ENCODE measurements around the gene TMEM63C.
"Not testable (repeated sequence)": the region's sequence is repeated elsewhere in the genome, so short reads cannot be mapped to it uniquely, and the experiment has no call there.

Gene TMEM63C

DNA sequence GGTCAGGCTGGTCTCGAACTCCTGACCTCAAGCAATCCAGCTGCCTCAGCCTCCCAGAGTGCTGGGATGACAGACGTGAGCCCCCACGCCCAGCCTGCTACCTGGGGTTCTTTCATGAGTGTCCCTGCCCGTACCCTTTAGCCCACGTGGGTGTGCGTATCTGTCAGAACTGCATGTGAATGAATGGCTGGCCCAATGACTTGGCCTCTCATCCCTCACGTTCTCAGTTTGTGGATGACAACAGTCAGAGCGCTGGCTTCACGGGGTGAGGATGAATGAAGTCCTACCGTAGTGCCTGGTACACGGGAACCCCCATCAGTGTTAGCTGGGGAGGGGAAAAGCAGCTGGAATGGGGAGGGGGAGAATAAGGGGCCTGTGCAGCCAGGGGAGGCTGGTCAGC lies 23.9 kb upstream of the TMEM63C start:
- no peak for DNase-seq (ENCODE audit: low spot score)

DNA sequence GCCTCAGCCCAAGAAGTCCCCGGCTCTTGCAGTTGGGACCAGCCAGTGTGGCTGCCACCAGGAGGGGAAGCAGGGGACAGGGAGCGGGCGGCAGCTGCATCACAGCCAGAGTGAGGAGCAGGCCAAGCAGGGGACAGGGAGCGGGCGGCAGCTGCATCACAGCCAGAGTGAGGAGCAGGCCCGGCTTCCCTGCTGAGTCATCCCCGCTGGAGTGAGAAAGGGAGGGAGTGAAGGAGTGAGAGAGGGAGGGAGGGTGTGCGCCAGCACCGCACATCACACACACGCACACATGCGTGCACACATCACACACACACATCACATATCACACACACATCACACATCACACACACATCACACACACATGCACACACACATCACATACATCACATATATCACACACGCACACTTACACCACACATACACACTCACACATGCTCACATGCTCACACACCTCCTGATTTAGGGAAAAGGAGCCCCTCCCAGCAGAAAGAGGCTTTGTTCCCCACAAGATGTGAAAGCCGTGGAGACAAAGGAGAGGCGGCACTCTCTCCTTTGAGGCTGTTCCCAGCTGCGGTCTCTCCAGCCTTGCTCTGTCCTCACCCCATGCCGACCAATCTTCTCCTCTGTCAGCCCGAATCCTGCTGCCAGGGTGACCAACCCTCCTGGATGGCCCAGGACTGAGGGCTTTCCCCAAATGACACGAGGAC lies 23.3 kb upstream of the TMEM63C start:
- DNase-seq (ENCODE audit: low spot score) = peak; percentile 69

DNA sequence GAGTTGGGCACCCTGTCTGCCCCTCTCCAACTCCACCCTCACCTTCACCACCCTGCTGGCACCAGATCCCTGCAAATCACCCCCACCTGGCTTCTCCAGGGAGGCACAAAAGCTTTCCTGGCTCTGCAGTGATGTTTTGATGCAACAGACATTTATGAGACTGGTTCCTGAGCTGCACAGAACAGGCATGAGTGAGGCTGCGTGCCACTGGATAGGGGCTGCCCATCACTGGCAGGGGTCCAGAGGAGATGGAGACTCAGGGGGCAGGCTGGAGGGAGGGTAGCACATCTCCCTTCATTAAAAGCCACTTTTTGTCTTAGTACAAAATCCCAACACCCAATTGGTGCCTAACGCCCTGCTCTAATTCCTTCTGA lies 22.7 kb upstream of the TMEM63C start:
- no peak for DNase-seq (ENCODE audit: low spot score)

DNA sequence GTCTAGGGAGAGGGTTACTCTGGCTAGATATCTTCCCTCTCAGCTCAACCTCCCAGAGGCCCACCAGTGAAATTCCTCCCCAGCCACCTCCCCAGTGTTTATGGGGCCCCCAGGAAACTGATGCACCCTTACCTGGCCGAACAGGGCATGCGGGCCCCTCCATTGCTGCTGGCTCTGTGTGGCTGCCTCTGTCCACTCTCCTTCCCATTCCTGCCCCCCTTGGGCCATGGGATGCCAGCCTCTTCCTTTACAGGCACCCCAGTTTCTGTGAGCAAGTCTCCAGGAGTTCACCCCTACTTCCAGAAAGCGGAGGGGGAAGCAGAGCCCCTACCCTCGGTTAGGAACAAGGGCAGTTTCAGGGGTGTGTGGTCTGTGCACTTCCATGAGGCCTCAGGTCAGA lies 20.6 kb upstream of the TMEM63C start:
- DNase-seq (ENCODE audit: low spot score) = no peak

DNA sequence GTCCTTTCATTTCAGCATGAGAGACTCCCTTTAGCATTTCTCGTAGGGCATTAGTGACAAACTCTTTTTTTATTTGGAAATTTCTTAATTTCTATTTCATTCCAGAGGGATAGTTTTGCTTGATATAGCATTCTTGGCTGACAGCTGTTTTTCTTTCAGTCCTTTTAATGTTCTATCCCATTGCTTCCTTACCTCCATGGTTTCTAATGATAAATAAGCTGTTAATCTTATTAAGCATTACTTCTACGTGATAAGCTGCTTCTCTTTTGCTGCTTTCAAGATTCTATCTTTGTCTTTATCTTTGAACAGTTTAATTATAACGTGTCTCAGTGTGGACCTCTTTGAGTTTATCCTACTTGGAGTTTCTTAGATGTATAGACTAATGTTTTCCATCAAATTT lies 11.6 kb upstream of the TMEM63C start:
- no peak for DNase-seq (ENCODE audit: low spot score)

DNA sequence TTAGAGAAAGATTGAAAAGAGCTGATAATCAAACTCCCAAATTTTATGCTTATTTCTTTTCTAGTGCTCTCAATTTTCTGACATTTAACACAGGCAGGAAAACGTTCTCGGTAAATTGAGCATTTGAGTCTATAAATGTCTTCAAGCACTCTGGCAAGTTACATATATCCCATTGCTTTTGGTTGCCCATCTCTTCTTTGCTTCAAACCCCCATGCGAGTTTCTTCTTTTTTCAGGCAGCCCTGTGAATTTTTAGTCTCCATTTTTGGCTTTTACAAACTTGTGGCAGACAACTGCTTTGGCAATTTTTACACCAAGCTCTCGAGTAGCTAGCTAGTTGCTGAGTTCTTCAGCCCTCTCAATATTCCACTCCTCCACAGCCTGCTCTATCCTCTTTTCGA lies 8.7 kb upstream of the TMEM63C start:
- no peak for DNase-seq (ENCODE audit: low spot score)

DNA sequence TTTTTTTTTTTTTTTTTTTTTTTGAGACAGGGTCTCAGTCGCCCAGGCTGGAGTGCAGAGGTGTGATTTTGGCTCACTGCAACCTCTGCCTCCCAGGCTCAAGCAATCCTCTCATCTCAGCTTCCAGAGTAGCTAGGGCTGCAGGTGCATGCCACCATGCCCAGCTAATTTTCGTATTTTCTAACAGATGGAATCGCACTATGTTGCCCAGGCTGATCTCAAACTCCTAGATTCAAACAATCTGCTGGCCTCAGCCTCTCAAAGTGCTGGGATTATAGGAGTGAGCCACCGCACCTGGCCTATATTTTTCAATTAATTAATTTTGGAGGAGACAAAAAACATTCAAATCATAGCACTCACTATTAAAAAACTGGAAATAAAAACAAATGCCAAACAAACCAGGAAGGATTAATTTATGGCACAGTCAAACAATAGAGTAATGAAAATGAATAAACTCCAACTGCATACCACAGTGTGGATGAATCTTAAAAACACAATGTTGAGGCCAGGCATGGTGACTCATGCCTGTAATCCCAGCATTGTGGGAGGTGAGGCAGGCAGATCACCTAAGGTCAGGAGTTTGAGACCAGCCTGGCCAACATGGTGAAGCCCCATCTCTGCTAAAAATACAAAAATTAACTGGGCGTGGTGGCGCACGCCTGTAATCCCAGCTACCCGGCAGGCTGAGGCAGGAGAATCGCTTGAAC lies 7.5 kb upstream of the TMEM63C start:
- DNase-seq (ENCODE audit: low spot score) = not testable (repeated sequence)

DNA sequence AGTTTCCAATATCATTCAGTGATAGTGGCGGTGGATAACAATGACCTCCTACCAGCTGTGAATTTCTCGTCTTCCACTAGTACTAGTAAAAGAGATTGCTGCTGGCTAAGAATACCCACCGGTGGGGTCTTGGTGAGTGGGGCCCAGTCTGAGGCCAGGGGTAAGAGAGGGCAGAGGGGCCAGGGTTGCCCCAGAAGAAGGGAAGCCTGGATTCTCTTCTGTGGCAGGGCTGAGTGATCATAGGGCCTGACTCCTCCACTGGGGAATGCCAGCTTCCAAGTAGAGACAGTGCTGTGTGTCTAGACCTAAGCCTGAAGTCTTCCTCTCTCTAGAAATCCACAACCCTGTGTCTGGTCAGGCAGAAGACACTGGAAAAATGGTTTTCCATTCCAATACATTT lies 5.8 kb upstream of the TMEM63C start:
- DNase-seq (ENCODE audit: low spot score) = no peak

DNA sequence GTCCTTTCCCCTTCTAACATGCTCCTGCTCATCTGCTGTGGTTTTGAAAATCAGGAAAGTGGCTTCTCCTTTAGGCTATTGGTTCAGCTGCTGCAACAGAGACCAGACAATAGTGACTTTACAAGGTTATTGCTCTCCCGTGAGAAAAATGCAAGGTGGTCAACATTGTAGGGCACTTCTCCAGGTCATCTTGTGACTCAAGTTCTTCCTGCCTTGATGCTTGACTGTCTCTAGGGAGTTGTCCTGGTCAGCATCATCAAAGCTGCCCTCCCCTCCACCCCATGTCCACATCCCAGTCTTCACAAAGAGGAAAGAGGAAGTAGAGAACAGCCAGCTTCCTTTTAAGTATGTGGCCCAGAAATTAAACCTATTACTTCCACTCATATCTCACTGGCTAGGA lies 3.9 kb upstream of the TMEM63C start:
- no peak for DNase-seq (ENCODE audit: low spot score)

DNA sequence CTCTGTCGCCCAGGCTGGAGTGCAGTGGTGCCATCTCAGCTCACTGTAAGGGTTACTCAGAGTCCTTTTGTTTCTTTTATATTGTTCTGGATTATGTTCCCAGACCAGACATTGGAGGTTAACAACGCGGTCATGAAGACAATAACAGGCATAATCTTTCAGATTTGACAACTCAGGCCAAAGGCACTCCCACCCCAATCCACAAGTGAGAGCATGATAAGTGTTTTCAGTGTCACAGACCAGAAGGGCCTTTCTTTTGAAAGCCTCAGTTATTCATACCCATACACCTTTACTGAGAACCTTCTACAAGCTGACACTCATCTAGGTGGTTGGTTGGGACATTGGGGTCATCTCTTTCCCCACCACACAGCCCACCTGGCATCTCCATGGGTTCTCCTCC lies 2.9 kb upstream of the TMEM63C start:
- no peak for DNase-seq (ENCODE audit: low spot score)

DNA sequence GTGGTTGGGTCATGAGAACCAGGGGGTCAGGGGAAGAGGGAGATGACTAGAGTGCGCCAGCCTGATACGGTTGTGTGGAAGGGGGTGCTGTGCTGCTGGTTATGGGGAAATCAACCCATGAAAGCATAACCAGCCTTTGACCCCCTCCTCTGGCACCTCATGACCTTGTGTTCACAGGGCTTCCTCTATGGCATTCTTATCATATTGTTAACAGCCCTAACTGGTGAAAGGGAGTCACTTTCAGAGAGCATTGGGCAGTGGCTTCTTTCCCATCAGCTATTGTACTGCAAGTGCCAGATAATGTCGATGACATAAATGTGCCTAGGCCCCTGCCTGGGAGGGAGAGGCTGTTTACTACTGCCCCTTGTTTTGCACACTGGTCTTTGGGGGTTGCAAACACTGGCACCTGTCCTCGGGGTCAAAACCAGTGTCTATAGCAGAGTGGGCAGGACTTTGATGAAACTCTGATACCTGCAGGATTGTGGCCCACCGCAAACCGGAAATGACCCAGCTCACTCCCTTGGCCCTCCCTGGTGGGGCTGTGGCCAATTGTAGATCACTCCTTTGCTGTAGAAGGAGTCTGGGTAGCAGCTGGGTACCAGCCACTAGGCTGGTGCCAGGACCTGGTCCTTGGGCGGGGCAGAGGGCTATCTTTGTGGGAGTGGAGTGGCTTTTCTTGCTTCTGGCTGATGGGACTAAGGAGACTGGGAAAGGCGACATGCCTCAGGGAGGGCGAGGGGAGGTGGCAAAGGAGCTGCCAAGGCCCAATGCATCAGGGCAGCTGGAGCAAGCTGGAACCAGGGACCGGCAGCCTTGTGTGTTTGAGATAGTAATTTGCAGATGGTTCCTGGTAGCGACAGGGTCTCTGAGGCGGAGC lies 634 bp upstream of the TMEM63C start:
- no peak for DNase-seq (ENCODE audit: low spot score)

DNA sequence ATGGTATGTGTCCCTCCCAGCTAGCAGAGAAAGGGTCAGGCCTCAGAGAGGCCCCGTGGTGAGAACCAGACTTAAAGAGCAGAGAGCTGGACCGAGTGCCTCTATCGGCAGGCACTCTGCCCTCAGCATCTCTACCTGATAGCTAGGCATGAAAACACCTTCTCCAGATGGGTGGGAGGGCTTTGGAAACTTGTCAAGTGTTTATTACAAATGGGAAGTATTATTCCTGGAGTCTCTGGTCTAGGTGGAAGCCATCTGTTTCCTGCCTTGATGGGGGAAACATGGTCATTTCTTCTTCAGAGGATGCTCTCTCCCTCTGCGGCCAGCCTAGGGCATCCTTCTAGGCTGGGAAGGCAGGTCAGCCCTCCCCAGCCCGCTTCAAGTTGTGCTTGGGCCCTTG lies 2.3 kb downstream of the TMEM63C start:
- no peak for DNase-seq (ENCODE audit: low spot score)

DNA sequence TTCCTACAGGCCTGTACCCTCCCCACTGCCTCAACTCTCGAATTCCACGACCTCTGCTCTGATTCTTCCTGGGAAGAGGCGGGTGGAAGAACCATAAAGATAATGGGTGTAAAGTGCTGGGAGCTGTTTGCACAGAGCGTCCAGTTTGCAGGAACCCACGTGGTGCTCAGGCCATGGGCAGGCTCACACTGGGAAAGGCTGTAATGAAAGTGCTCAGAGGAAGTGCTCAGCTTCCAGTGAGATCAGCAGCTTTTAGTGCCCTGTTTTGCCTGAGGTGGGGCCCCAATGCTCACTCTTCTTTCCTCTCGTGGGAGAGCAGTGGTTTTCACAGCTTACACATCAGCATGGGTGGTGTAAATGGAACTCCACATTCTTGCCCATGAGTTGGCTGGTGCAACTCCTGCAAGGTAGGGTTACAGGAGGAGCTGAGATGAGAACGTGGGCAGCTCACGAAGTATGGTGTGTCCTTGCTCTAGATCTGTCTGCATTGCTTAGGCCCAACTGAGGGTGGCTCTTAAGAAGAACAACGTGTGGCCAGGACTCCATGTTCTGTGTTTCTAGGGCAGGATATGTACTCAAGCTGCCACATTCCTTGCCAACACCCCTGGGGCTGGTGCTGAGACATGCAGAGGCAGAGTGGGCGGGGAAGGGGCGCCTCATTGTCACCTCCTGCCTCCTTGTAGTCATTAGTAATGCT lies 2.9 kb downstream of the TMEM63C start:
- no peak for DNase-seq (ENCODE audit: low spot score)

DNA sequence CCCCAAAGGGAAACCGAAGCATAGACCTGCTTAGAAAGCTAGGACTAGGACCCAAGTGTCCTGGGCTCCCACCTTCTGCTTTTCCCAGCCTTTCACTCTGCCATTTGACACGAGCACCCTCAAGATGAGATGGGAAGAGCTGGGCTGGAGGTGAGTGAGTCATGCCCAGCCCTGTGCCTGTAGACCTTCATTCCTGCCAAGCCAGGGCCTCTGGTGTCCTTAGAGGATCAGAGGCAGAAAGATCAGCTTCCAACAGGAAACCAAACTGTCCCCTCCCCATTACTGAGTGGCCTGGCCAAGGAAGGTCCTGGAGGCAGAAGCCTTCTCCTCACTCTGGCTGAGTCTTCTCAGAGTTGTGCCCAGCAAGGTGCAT lies 3.5 kb downstream of the TMEM63C start:
- DNase-seq (ENCODE audit: low spot score) = no peak

DNA sequence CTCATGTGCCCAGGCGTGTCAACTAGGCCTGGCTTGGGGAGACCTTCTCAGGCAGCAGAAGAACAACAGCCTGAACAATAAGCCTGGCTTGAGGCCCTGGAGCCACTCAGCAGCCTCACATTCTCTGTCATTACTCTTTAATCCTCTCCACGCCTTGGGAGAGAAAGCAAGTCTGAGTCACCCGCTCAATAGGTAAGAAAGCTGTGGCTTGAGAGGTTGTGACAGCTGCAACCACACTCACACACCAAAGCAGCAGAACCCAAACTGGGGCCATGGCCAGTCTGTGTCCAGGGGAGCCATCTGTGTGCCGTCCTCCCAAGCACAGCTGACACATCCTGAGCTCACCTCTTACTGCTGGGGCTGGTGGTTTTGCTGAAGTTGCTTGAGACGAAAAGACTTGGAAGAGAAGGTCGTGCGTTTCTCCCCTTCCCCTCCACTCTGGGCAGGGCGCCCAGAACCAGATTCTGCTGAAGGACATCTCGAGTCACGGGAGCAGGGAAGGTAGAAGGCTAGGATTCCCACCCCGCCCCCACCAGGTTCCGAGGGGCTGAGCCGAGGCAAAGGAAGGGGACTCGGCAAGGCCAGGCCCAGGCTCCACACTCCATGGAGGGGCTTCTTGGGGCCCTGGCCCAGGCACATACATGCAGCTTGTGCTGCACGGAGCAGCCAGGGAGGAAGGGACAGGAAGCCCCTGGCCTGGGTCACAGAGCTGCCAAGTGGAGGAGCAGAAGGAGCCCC lies 5.5 kb downstream of the TMEM63C start:
- DNase-seq (ENCODE audit: low spot score) = no peak

DNA sequence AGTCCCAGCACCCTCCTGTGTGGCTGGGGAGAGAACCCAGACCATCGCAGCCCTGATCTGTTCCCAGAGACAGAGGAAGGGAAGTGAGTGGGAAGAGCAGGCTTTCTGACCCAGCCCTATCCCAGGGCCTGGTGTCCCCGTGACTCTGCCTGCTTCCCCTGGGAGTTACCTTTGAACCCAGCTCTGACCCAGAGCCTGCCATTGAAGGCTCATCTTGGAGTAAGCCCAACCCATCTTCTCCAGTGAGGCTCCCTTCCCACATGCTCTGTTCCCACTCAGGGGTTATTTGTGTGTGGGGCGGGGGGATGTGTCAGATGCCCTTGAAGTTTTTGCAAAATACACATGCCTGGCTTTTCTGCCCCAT lies 6.0 kb downstream of the TMEM63C start:
- DNase-seq (ENCODE audit: low spot score) = no peak

DNA sequence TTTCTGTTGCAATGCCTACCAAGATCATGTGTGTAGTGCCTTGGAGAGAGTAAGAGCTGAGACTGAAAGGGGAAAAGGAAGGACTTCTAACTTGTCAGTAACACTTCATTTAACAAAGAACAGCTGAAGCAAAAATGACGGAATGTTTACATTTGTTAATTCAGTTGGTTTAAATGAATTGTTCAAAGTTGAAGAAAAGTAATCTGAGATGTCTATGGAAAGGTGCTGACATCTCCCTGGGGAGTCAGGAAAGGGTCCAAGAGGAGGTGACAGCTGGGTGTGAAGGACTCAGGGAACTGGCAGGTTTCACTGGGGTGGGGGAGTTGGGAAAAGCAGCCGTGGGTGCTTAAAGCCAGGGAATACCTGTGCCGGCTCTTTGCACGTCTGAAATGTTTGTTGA lies 7.9 kb downstream of the TMEM63C start:
- DNase-seq (ENCODE audit: low spot score) = no peak

DNA sequence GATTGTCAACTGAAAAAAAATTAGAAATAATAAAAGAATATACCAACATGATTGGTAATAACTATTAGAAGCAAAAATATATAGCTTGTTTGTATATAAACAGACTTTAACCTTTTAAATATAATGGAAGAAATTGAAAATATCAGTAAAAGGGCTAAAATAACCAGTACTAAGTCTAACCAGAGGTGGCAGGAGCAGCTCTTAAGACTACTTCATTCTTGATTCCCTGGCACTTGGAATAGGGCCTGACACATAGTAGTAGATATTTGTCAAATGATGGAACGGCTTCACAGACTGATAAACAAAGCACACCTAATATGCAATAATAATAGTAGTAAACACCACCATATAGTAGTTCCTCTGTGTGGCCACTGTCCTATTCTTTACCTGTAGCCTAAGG lies 9.4 kb downstream of the TMEM63C start:
- DNase-seq (ENCODE audit: low spot score) = no peak

DNA sequence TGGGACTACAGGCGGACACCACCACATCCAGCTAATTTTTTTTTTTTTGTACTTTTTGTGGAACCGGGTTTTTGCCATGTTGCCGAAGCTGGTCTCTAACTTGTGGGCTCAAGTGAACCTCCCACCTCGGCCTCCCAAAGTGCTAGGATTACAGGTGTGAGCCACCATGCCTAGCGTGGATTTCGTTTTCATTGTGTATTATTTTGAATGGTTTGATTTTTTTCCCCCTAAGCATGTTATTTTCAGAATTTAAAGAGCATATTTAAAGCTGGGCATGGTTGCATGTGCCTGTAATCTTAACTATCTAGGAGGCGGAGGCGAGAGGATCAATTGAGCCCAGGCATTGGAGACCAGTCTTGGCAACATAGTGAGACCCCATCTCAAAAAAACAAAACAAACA lies 13.1 kb downstream of the TMEM63C start:
- DNase-seq (ENCODE audit: low spot score) = no peak

DNA sequence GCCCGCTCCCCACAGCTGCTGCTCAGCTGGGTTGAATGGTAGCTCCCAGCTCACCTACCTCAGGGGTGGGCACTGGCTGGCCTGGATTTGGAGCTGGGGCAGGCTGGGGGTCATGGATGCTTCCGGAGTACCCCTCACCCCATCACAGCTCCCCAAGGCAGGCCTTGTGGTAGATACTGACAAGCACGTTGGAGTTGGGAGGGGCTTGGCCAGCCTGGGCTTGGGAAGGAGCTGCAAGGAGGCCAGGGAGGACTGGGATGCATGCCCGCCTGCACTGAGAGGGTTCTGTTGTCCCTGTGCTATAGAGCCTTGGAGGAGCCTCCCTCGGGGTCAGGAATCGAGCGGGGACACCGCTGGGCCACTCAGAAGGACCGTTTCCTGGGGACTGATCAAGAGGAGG lies 14.2 kb downstream of the TMEM63C start:
- no peak for DNase-seq (ENCODE audit: low spot score)

DNA sequence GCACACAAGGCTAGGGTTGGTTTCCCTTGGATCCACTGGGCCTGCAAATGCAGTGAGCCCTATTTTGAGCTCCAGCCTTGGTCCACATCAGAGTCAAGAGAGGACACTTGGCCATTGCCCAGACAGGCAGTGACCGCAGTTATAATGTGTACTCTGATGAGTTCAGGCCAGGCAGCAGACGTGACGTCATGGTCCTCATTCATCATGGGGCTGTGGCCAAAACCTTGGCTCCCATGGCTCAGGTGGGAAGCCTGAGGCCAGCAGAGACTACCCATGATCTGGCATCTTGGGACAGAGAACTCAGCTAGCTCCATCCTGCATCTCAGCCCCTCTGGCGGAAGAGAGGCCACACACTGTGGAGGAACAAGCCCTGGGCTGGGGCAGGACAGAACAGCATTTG lies 16.4 kb downstream of the TMEM63C start:
- DNase-seq (ENCODE audit: low spot score) = no peak

DNA sequence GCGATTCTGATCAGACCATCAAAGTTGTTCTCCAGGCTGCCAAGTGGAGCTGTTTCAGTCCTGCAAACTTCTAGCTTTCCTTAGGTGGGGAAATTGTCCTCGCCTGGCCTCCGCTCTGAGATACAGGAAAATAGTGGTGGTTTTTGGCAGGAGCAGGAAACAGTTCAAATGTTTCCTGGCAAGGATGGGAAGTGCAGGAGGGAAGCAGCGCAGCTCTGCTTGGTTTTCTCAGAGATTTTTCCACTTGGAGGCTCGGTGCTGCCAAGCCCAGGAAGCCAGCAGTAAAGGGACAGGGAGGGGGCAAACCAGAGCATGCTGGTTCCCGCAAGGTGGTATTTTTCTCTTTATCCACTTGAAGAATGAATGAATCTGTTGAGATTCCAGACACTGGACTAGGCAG lies 17.0 kb downstream of the TMEM63C start:
- no peak for DNase-seq (ENCODE audit: low spot score)
